Loucy (cell line): ENCODE results near the gene CPA5.

Experiments used
- H2AFZ ChIP-seq: fragments of 200-600 bp; sonication (generic); 2 replicates; pipeline ENCODE4 v1.6.0; 2016; ENCODE audit warnings: antibody characterized with exemption, mild to moderate bottlenecking, low read length, moderate library complexity
- H3F3A ChIP-seq: fragments of 200-600 bp; 2 replicates; pipeline ENCODE4 v1.6.0; 2016; ENCODE audit warnings: antibody characterized with exemption, low read depth, mild to moderate bottlenecking
- H3K27me3 ChIP-seq: fragments of 200-600 bp; sonication (generic); 2 replicates; pipeline ENCODE4 v1.6.1; 2014; ENCODE audit warnings: low read length, mild to moderate bottlenecking; ENCODE audit not compliant: insufficient read depth, poor library complexity, severe bottlenecking
- H3K36me3 ChIP-seq: fragments of 200-600 bp; sonication (generic); 2 replicates; pipeline ENCODE4 v1.6.1; 2016; ENCODE audit warnings: low read length; ENCODE audit not compliant: insufficient read depth
- H3K4me1 ChIP-seq: fragments of 200-600 bp; sonication (generic); 2 replicates; pipeline ENCODE4 v1.5.1; 2014; ENCODE audit warnings: low read length, mild to moderate bottlenecking; ENCODE audit not compliant: insufficient read depth, poor library complexity, severe bottlenecking
- H3K4me2 ChIP-seq: fragments of 200-600 bp; sonication (generic); 2 replicates; pipeline ENCODE4 v1.6.0; 2014; ENCODE audit warnings: antibody characterized with exemption, low read length, low read depth, mild to moderate bottlenecking; ENCODE audit not compliant: poor library complexity, severe bottlenecking
- H3K4me3 ChIP-seq: fragments of 200-600 bp; sonication (generic); 2 replicates; pipeline ENCODE4 v1.5.1; 2014; ENCODE audit warnings: low read length, mild to moderate bottlenecking, mixed read lengths; ENCODE audit not compliant: poor library complexity, severe bottlenecking
- H3K79me2 ChIP-seq: fragments of 200-600 bp; sonication (generic); 2 replicates; pipeline ENCODE4 v1.6.1; 2014; ENCODE audit warnings: low read length; ENCODE audit not compliant: insufficient read depth
- H3K9ac ChIP-seq: fragments of 200-600 bp; sonication (generic); 2 replicates; pipeline ENCODE4 v1.6.0; 2014; ENCODE audit warnings: mild to moderate bottlenecking, low read depth, low read length, moderate library complexity; ENCODE audit not compliant: poor library complexity, severe bottlenecking
- H3K9me2 ChIP-seq: fragments of 200-600 bp; sonication (generic); replicated peaks from 2 replicates; pipeline ENCODE4 v1.6.1; 2016; ENCODE audit warnings: low read depth, low read length, mixed read lengths
- H3K9me3 ChIP-seq: fragments of 200-600 bp; sonication (generic); 2 replicates; pipeline ENCODE4 v1.6.1; 2014; ENCODE audit warnings: mild to moderate bottlenecking, antibody characterized with exemption, low read length, low read depth; ENCODE audit not compliant: insufficient read depth
- H4K20me1 ChIP-seq: fragments of 200-600 bp; sonication (generic); 2 replicates; pipeline ENCODE4 v1.6.0; 2014; ENCODE audit warnings: antibody characterized with exemption, low read length, mild to moderate bottlenecking; ENCODE audit not compliant: insufficient read depth, poor library complexity, severe bottlenecking
- CTCF ChIP-seq: fragments of 200-600 bp; sonication (generic); conservative IDR thresholded peaks from 2 replicates; pipeline ENCODE4 v1.5.1; 2014; ENCODE audit warnings: mild to moderate bottlenecking, antibody characterized with exemption, low read length
- EZH2phosphoT487 ChIP-seq: fragments of 200-600 bp; IDR thresholded peaks from 2 replicates; pipeline ENCODE4 v1.6.1; 2018; ENCODE audit warnings: antibody characterized with exemption, mild to moderate bottlenecking, moderate library complexity, borderline replicate concordance

Gene CPA5

GRCh38 chr7:130302649-130303048, 42.0 kb upstream of the CPA5 start:
- H3K9me3 ChIP-seq, result no peaks in the 10 kb centered on the region
- no peaks in the 10 kb centered on the region for H3K4me1 ChIP-seq
- no peaks in the 10 kb centered on the region for H3K27me3 ChIP-seq
- no peak for TF ChIP-seq EZH2phosphoT487
- no peak for TF ChIP-seq CTCF
- no peak overlapping the region for H3K9ac ChIP-seq
- H3K36me3 ChIP-seq, result no peaks in the 10 kb centered on the region
- H3K79me2 ChIP-seq, result no peaks in the 10 kb centered on the region
- H2AFZ ChIP-seq, result no peak overlapping the region
- no peaks in the 10 kb centered on the region for H4K20me1 ChIP-seq
- no peak overlapping the region for H3K4me3 ChIP-seq
- H3K9me2 ChIP-seq, result no peaks in the 10 kb centered on the region
- no peaks in the 10 kb centered on the region for H3F3A ChIP-seq
- no peak overlapping the region for H3K4me2 ChIP-seq

- no peaks in the 10 kb centered on the region for H3K4me1 ChIP-seq
- H3K36me3 ChIP-seq, result no peaks in the 10 kb centered on the region
- no peak overlapping the region for H3K9ac ChIP-seq
- H4K20me1 ChIP-seq, result no peaks in the 10 kb centered on the region
- no peak overlapping the region for H2AFZ ChIP-seq
- no peaks in the 10 kb centered on the region for H3K9me2 ChIP-seq
- H3K4me2 ChIP-seq, result no peak overlapping the region
- no peaks in the 10 kb centered on the region for H3K79me2 ChIP-seq
- H3K27me3 ChIP-seq, result no peaks in the 10 kb centered on the region
- no peak for TF ChIP-seq CTCF
- TF ChIP-seq EZH2phosphoT487, result no peak
- no peak overlapping the region for H3K4me3 ChIP-seq
- no peaks in the 10 kb centered on the region for H3F3A ChIP-seq
- H3K9me3 ChIP-seq, result no peaks in the 10 kb centered on the region
Observed at GRCh38 chr7:130303127-130303526, 41.5 kb upstream of the CPA5 start.

GRCh38 chr7:130303551-130303950, 41.1 kb upstream of the CPA5 start:
- Histone ChIP-seq H2AFZ (no peak overlapping the region), H3K36me3 (no peaks in the 10 kb centered on the region), H3F3A (no peaks in the 10 kb centered on the region), H3K4me3 (no peak overlapping the region), H3K4me1 (no peaks in the 10 kb centered on the region), H3K27me3 (no peaks in the 10 kb centered on the region), H3K79me2 (no peaks in the 10 kb centered on the region), H3K9ac (no peak overlapping the region), H3K4me2 (no peak overlapping the region), H4K20me1 (no peaks in the 10 kb centered on the region), H3K9me3 (no peaks in the 10 kb centered on the region), H3K9me2 (no peaks in the 10 kb centered on the region)
- TF ChIP-seq CTCF (no peak), EZH2phosphoT487 (no peak)
